NCI-H187 (cell line): Measurements from ENCODE around the gene SSBP4.

ENCODE experiments used
- DNase-seq, 2 experiments: peaks; one replicate each; lab custom pipeline; 2025; lab: John Stamatoyannopoulos, UW

Gene SSBP4

GRCh38 chr19:18444513-18444912 lies 25.3 kb downstream of the SSBP4 start:
- DNase-seq: no peak

DNA sequence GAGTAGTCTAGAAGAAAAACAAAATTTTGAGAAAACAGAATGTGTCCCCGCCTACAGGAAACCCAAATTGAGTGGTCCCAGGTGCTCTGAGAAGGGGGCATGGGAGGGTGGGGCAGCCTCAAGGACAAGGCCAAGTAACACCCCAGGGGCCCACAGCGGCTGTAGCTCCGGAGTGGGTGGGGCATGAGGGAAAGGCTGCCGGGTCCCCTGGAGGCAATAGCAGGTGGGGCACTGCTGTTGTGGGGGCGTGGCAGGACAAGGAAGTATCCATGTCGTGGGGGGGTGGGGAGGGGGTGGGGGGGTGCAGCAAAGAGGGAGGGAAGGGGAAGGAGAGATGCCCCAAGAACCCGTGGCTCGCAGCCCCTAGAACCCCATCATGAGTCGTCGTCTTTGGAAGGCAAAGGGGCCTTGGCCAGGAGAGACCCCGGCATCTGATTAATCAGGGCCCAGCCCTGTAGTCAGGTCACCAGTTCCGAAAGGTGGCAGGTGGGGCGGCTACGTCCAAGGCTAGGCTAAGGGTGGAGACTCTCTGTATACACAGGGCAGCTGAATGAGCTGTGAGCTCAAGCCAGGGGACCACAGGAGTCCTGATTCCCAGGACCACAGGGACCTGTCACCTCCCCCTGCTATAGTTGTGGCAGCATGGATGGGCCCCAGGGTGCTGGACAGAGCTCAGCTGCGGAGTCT lies 26.2 kb downstream of the SSBP4 start:
- no peak for DNase-seq

DNA sequence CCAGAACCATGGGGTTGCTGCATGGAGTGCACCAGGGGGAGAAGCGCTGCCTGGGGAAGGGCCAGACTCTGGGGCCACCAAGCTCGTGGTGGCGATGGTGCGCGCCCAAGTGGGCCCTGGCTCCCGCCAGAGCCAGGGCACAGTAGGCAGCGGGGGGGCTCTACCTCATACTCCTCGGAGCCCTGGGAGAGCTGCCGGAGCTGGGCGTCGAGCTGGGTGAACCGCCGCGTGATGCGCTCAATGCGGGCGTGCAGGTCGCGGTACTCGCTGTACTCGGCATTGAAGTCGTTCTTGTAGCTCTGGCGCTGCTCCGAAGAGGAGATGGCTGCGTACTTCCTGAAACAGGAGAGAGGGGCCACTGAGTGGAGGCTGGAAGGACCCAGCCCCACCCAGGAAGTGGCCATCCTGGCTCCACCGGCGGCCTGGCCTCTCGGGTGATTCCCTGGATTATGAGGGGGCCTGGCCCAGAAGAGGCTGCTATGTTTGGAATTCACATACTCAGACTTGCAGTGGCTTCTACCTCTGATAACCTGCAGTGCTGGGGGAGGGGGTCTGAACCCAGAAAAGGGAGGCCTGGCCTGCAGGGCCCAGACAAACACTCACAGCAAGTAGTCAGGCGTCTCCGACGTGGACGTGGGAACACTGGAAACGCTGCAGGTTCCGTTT lies 27.1 kb downstream of the SSBP4 start:
- DNase-seq: no peak

DNA sequence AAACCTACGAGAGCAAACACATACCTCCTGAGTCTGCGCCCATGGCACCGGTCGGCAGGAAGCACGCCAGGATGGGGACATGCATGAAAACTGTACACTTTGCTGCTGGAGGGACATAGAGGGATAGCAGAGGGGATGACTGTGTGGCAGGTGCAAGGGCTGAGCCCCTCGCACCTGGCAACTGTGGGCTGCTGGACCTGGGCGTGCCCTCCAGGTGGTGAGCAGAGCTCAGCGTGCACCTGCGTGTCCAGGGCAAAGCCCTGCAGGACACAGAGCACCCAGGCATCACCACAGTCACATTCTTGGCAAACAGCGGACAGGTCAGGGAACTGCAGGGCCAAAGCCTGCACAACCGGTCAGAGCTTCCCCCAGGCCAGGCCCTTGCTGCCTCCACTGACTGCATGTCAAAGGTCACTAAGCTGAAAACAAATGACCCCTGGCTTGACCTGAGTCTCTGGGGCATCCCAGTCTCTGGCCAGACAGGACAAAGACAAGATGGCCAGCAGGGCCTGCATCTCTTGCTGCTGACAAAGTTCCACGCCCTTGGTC lies 27.7 kb downstream of the SSBP4 start:
- no peak for DNase-seq

GRCh38 chr19:18449552-18449951 lies 30.4 kb downstream of the SSBP4 start:
- DNase-seq: no peak

DNA sequence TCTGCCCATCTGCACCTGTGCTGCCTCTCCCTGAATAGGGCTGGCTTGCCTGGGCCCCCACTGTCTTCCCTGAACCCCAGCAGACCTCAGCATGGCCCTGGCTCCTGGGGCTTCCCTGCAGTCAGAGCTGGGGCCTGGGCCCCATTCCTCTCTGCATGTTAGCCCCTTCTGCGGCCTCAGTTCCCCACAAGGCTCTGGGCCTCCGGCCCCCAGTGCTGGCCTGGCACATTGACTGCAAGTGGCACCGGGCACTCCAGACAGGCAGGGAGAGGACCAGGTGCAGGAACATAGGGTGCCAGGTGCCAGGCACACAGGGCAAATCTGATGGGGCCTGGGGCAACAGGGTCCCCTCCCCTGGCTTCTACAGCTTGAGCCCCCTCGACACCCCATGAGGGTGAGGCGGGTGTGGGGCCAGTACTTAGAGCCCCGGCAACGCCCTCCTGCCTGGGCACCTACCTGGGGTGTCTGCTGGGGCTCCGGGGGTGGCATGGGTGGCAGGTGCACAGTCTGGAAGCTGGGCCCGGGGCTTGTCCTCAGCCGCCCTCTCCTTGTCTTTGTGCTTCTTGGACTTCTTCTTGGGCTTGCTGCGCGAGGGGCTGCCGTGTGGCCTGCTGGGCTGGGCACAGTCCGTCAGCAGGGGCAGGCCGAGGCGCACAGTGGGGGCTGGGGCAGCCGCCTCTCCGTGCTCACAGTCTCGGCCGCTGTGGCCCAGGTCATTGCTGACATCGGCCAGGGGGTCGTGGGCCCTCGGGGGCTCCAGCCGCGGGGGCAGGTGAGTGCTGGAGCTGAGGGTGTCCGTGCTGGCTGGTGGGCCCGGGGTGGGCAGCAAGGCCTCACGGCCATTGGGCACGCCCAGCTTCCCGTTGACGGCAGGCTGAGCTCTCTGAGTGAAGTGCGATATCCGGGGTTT lies 31.1 kb downstream of the SSBP4 start:
- DNase-seq: no peak

- peak in 1 of 2 experiments; percentile 27 for DNase-seq
Measured at GRCh38 chr19:18450931-18451836, 32.0 kb downstream of the SSBP4 start.

DNA sequence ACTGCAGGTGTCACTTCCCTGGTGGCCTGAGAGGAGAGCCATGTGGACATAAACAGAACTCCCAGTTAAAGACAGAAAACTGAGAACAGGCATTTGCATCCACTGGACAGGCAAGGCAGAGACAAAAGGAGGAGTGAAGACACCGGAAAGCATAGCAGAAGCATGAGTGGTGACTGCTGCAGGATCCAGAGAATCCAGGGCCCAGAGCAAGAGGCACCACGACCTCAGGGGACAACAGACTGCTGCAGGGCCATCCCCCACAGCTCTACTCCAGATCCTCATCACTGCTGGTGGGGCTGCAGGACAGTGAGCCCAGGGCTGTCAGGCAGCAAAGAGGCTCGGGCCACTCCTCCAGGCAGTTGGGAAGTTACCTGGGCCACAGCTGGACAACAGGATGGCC lies 33.2 kb downstream of the SSBP4 start:
- DNase-seq: no peak

DNA sequence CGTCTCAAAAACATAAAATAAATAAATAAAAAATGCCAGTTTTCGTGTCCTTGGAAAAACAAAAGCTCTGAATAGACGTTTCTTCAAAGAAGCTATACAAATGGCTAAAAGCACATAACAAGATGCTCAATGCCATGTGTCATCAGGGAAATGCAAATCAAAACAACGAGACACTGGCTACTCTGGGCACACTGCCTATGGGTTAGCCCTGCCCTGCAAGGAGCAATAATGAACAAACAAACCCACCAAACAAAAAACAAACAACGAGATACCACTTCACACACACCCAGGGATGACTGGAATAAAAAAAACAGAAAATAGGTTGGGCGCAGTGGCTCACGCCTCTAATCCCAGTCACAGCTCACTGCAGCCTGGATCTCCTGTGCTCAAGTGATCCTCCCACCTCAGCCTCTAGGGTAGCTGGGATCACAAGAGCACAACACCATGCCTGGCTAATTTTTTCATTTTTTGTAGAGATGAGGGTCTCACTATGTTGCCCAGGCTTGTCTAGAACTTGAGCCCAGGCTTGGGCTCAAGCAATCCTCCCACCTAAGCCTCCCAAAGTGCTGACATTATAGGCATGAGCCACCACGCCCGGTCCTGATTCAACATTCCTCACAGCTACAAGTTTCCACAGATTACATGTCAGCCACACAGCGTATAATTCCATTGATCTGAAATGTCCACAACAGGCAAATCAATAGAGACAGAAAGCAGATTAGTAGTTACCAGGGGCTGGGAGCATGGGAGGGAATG lies 34.2 kb downstream of the SSBP4 start:
- no peak for DNase-seq

DNA sequence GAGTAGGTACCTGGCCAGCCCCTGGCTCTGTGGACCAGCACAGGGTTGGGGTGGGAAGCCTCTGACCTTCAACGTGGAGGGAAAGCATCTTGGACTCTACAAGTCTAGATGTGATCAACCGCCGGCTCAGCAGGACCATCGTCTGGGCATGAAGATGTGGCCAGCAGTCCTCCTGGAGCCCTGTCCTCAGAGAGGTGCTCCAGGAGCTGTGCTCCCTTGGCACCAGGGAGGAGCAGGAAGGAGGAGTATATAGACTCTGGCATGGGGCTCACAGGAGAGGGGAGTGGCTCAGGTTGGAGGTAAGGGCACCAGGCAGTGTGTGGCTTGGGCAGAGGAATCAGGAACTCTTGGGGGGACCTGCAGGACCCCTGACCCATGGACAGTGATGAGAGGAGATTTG lies 37.1 kb downstream of the SSBP4 start:
- no peak for DNase-seq

- DNase-seq: no peak
Measured at GRCh38 chr19:18456974-18457373, 37.8 kb downstream of the SSBP4 start.

- no peak for DNase-seq
Measured at GRCh38 chr19:18457483-18458331, 38.5 kb downstream of the SSBP4 start.

DNA sequence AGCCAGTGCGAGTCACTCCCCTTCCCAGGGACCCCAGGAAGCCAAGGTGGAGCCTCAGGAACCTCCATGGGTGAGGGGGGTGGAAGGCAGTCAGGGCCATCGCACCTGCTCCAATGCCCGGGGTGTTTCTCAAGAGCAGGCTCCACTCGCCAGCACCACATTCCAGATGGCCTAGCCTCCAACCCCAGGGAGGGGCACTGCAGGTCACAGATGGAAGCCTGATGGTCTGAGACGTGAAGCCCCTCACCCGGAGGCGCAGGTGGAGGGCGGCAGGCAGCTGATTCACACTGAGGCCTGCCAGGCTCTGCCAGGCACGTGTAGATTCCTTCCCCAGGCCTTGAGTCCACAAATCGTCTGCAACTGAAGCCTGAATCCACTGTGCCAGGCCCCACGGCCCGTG lies 41.7 kb downstream of the SSBP4 start:
- DNase-seq: no peak

GRCh38 chr19:18461471-18461870 lies 42.3 kb downstream of the SSBP4 start:
- DNase-seq: no peak

- peak in 1 of 2 experiments; percentile 5 for DNase-seq
Measured at GRCh38 chr19:18464646-18465045, 45.4 kb downstream of the SSBP4 start.

- no peak for DNase-seq
Measured at GRCh38 chr19:18465214-18465963, 46.2 kb downstream of the SSBP4 start.

DNA sequence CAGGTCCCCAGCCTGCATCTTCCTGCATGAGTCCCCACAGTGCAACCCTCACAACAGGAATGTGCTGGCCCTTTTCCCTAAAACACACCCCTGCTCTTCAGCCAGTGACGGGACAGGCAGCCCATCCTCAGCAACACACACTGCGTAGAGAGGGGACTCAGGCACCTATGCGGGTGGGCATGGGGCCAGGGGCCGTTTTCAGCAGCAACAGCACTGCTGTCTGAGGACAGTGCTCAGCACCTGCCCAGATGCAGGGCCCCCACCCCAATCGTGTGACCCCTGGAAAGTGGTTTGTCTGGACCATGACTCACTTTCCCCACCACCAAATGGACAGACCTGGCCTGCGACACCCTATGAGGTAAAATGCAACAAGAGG lies 46.8 kb downstream of the SSBP4 start:
- DNase-seq: no peak

- DNase-seq: no peak
Measured at GRCh38 chr19:18466354-18466753, 47.2 kb downstream of the SSBP4 start.

- no peak for DNase-seq
Measured at GRCh38 chr19:18467978-18468377, 48.8 kb downstream of the SSBP4 start.
